ENCODE results near the gene UBC.

Gene UBC

GRCh38 chr12:124870515-124870914, 43.9 kb downstream of the UBC start (continued):
- TF ChIP-seq POU6F1 (CRISPR knock-in tag; IDR thresholded peaks at IDR 0.05; ENCODE audit: borderline replicate concordance, low read depth) (no peak), ZNF70 (CRISPR knock-in tag; IDR thresholded peaks at IDR 0.05) (no peak), SNAI2 (CRISPR knock-in tag; IDR thresholded peaks at IDR 0.05) (no peak), GLIS3 (CRISPR knock-in tag; IDR thresholded peaks at IDR 0.05) (no peak), OSR1 (CRISPR knock-in tag; IDR thresholded peaks at IDR 0.05) (no peak)

DNA sequence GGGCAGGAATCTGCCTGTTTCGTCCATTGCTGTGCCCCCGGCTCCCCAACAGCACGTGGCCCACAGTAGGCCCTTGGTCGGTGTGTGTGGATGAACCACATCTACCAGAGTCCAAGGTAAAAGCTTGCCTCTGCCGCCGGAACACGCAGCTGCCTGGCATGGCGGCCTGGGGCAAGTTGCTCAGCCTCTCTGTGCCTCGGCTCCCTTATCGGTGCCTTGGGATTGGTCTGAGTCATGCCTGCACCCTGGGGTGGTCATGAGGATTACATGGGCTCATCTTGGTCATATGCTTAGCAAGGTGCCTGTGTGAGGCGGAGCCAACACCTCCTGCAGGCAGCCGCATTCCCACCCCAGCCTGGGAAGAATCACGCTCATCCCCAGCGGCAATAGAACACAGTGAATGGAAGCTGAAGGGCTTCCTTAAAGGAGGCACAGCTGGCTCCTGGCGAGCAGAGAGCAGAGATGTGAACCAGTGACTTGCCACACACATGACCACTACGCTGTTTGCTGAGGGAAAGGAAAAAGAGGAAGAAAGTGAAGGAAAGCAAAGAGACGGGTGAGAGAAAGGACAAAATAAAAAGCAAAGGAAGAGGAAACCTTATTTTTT, 45.3 kb downstream of the UBC start:
- no peak for TF ChIP-seq ARNTL (CRISPR knock-in tag; IDR thresholded peaks at IDR 0.05; ENCODE audit: borderline replicate concordance, low read depth)
- no peak for ATAC-seq

DNA sequence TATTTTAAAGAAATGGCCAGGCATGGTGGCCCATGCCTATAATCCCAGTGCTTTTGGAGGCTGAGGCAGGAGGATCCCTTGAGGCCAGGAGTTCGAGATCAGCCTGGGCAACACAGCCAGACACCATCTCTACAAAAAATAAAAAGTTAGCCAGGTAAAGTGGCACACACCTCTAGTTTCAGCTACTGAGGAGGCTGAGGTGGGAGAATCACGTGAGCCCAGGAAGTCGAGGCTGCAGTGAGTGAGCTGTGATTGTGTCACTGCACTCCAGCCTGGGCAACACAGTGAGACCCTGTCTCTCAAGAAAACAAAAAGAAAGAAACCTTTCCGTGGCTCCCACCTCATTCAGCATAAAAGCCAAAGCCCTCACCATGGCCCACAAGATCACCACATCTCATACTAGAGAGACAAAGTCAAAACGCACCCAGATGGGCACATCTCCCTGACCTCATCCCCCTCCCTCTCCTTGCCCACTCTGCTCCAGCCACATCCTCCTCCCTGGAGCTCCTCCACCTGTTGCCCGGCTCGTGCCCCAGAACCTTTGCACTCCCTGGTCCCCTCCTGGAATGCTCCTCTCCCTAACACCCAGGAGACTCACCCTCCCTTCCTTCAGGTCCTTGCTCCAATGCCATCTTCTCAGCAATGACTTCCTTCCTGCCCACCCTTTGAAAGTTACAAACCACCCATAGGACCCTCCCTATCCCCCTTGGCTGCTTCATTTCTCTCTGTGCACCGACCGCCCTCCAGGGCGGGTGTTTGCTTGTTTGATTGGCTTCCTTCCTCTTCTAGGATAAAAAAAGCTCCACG, 46.0 kb downstream of the UBC start:
- no peak for TF ChIP-seq PPARA (CRISPR knock-in tag; IDR thresholded peaks at IDR 0.05; ENCODE audit: borderline replicate concordance)
- TF ChIP-seq ZC3H10 (CRISPR knock-in tag; IDR thresholded peaks at IDR 0.05) = no peak
- TF ChIP-seq, protein P1, sequence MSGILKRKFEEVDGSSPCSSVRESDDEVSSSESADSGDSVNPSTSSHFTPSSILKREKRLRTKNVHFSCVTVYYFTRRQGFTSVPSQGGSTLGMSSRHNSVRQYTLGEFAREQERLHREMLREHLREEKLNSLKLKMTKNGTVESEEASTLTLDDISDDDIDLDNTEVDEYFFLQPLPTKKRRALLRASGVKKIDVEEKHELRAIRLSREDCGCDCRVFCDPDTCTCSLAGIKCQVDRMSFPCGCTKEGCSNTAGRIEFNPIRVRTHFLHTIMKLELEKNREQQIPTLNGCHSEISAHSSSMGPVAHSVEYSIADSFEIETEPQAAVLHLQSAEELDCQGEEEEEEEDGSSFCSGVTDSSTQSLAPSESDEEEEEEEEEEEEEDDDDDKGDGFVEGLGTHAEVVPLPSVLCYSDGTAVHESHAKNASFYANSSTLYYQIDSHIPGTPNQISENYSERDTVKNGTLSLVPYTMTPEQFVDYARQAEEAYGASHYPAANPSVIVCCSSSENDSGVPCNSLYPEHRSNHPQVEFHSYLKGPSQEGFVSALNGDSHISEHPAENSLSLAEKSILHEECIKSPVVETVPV (CRISPR knock-in tag; IDR thresholded peaks at IDR 0.05) = no peak
- no peak for TF ChIP-seq PATZ1 (CRISPR knock-in tag; IDR thresholded peaks at IDR 0.05; ENCODE audit: borderline replicate concordance)
- no peak for TF ChIP-seq CREB5 (CRISPR knock-in tag; IDR thresholded peaks at IDR 0.05; ENCODE audit: low read depth)
- no peak for TF ChIP-seq GLIS3 (CRISPR knock-in tag; IDR thresholded peaks at IDR 0.05)
- TF ChIP-seq RARB (CRISPR knock-in tag; IDR thresholded peaks at IDR 0.05) = no peak
- ATAC-seq = no peak

DNA sequence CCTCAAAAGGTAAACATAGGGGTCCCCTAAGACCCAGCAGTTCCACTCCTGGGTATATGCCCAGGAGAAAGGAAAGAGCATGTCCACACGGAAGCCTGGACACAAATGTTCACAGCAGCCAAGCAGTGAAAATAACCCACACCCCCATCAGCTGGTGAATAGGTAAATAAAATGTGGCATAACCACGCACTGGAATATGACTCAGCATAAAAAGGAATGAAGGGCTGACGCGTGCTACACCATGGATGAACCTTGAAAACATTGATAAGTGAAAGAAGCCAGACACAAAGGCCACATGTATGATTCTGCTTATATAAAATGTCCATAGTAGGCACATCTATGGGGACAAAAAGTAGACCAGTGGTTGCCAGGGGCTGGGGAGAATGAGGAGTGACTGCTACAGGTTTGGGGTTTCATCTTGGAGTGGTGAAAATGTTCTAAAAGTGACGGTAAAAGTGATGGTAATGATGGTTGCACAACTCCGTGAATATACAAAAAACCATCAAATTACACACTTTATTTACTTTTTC, 47.0 kb downstream of the UBC start:
- TF ChIP-seq CREB5 (CRISPR knock-in tag; IDR thresholded peaks at IDR 0.05; ENCODE audit: low read depth) (no peak), GLIS3 (CRISPR knock-in tag; IDR thresholded peaks at IDR 0.05) (no peak), ZC3H10 (CRISPR knock-in tag; IDR thresholded peaks at IDR 0.05) (no peak), ZNF565 (CRISPR knock-in tag; conservative IDR thresholded peaks at IDR 0.05; ENCODE audit: low read depth) (no peak), ZFP30 (CRISPR knock-in tag; IDR thresholded peaks at IDR 0.05) (no peak), TOX (CRISPR knock-in tag; IDR thresholded peaks at IDR 0.05; ENCODE audit: borderline replicate concordance) (no peak), PPARA (CRISPR knock-in tag; IDR thresholded peaks at IDR 0.05; ENCODE audit: borderline replicate concordance) (no peak), ESRRG (CRISPR knock-in tag; IDR thresholded peaks at IDR 0.05) (no peak), ZFP3 (CRISPR knock-in tag; IDR thresholded peaks at IDR 0.05) (no peak), OSR1 (CRISPR knock-in tag; IDR thresholded peaks at IDR 0.05) (no peak), POU6F1 (CRISPR knock-in tag; IDR thresholded peaks at IDR 0.05; ENCODE audit: borderline replicate concordance, low read depth) (no peak), PATZ1 (CRISPR knock-in tag; IDR thresholded peaks at IDR 0.05; ENCODE audit: borderline replicate concordance) (no peak), ZNF70 (CRISPR knock-in tag; IDR thresholded peaks at IDR 0.05) (no peak)
- TF ChIP-seq, protein P1 (CRISPR knock-in tag; IDR thresholded peaks at IDR 0.05) = no peak
- ATAC-seq = no peak

Measured in SK-N-SH treated with all-trans-retinoic acid at 6 μM for 48 hours (cell line).